ENCODE data around the gene KAT6B. TPM values are rescaled to one million over a fixed set of nuclear protein-coding genes. Genes with fewer than 3 reads are reported as not detected.
"Not testable (repeated sequence)": the region's sequence is repeated elsewhere in the genome, so short reads cannot be mapped to it uniquely, and the experiment has no call there.

Gene KAT6B
- total RNA-seq, 1 donor: 26.3 TPM

DNA sequence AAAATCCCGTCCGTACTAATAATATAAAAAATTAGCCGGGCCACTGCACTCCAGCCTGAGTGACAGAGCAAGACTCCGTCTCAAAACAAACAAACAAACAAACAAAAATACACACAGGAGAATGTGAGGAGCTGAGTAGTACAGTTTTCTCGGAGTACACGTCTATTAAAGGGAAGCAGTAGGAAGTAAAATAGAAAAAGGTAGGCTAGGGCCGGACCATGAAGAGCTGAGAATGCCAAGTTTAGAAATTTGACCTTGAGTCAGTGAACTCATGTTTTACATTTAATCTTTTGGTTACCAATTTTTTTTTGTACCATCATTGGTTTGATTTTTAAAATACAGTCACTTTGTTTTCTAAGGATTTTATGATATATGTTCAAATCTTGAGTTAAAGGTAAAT lies 64.1 kb downstream of the KAT6B start:
- no peak overlapping the region for H3K4me3 ChIP-seq (ENCODE audit: low read depth, low read length)
- TF ChIP-seq, protein P1, sequence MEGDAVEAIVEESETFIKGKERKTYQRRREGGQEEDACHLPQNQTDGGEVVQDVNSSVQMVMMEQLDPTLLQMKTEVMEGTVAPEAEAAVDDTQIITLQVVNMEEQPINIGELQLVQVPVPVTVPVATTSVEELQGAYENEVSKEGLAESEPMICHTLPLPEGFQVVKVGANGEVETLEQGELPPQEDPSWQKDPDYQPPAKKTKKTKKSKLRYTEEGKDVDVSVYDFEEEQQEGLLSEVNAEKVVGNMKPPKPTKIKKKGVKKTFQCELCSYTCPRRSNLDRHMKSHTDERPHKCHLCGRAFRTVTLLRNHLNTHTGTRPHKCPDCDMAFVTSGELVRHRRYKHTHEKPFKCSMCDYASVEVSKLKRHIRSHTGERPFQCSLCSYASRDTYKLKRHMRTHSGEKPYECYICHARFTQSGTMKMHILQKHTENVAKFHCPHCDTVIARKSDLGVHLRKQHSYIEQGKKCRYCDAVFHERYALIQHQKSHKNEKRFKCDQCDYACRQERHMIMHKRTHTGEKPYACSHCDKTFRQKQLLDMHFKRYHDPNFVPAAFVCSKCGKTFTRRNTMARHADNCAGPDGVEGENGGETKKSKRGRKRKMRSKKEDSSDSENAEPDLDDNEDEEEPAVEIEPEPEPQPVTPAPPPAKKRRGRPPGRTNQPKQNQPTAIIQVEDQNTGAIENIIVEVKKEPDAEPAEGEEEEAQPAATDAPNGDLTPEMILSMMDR (IDR thresholded peaks at IDR 0.05; ENCODE audit: insufficient read depth, low read depth, low read length): no peak
- no peak for DNase-seq (ENCODE audit: low read depth)

DNA sequence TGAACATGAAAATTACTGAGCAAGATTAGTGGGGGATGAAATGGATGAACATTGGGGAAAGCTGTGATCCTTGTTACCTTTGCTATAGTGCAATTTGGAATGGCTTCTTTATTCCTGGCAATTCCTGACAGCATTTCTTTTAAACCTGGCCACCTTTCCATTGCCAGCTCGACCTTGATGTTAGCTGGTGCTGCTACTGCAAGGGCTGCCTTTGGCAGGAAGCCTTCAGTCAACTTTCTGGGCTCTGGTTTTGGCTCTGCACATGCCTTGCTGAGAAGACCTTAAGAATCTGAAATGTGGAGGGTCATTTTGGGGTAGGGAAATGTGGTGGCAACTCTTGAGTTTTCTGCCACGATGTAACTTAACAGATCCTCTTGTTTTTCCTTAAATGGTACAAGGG lies 64.7 kb downstream of the KAT6B start:
- TF ChIP-seq, protein P1 (IDR thresholded peaks at IDR 0.05; ENCODE audit: insufficient read depth, low read depth, low read length): no peak
- DNase-seq (ENCODE audit: low read depth): no peak
- no peak overlapping the region for H3K4me3 ChIP-seq (ENCODE audit: low read depth, low read length)

DNA sequence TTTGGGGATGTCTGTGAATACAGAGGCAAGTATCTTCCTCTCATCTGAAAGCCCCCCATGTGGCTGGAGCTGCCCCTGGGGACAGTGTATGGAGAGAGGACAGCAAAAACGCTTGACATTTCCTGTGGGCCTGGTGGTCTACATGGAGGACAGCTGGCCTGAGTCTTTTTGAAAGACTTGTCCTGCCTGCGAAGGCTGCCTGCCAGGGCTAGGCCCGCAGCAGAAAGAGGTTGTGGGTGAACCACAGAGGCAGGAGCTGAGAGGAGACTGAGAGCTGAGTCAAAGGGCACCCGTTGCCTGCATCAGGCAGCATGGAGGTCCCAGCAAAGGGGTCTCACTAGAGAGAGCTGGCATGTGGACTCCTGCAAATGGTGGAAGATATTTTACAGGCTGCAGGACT lies 66.4 kb downstream of the KAT6B start:
- no peak for DNase-seq (ENCODE audit: low read depth)
- no peak overlapping the region for H3K4me3 ChIP-seq (ENCODE audit: low read depth, low read length)
- TF ChIP-seq, protein P1 (IDR thresholded peaks at IDR 0.05; ENCODE audit: insufficient read depth, low read depth, low read length): no peak

DNA sequence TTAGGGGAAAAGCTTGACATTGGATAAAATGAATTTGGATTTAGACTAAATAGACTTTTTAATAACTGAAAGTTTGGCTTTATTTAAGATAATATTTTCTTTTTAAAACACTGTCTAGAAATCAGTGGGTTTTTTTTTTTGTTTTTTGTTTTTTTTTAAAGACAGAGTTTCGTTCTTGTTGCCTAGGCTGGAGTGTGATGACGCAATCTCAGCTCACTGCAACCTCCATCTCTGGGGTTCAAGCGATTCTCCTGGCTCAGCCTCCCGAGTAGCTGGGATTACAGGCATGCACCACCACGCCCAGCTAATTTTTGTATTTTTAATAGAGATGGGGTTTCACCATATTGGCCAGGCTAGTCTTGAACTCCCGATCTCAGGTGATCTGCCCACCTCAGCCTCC lies 66.9 kb downstream of the KAT6B start:
- not testable (repeated sequence) for DNase-seq (ENCODE audit: low read depth); H3K4me3 ChIP-seq (ENCODE audit: low read depth, low read length)

DNA sequence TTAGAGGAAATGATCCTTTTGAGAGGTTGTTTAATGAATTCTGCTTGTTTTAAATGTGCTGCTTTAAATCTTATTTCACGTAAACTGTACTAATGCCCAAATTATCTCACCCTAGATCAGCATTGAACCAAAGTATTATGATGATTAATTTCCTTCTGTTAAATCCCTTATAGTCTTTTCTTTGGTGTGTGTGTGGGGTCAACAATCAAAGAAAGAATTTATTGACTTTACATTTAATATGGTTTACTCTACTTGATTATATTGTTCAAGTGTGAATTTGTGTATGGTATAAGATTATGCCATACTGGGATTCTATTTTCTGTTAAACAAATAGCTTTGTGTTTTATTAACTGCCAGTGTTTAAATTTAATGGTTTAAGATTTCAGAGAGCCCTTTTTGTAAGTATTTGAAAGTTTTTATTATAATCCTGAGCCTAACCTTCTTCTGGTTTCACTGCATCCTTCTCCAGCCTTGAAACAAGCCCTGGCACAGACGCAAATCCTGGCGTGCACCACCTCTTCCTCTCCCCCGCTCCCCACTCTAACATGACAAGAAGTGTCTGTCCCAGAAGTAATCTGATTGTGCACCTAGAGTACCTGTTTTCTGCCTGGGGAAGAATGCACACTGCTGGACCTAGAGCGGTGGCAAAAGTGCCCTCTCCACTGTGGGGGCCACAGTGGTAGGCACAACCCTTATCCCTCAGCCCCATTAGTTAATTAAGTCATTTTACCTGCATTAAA lies 70.6 kb downstream of the KAT6B start:
- DNase-seq (ENCODE audit: low read depth): no peak
- H3K4me3 ChIP-seq (ENCODE audit: low read depth, low read length): no peak overlapping the region
- TF ChIP-seq, protein P1 (IDR thresholded peaks at IDR 0.05; ENCODE audit: insufficient read depth, low read depth, low read length): no peak

DNA sequence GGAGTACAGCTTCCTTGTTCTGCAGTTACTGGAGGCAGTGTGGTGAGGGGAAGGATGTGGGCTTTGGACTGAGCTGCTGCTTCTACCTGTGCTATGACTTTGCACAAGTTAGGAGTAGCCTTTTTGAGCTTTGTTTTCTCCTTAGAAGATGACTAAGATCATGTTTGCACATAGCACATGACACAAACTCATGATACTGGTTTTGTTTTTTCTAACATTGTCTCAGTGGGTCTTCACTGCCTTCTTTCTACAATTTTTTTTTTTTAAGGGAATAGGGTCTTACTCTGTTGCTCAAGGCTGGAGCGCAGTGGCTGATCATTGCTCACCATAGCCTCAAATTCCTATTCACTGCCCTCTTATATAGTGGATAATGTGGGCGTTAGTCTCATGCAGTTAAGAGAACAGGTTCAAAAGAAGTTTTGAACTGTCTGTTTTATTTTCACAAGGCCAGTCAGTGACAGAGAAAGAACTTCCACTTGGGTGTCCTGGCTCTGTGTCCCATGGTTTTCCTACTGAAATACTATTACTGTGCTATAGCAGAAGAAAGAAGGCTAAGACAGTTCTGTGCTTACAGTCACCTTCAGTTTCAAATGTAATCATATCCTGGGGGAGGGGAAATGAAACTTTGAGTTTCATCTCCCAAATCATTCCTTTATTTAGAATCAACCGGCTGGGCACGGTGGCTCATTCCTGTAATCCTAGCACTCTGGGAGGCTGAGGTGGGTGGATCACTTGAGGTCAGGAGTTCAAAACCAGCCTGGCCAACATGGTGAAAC lies 72.0 kb downstream of the KAT6B start:
- DNase-seq (ENCODE audit: low read depth): peak; percentile 46
- TF ChIP-seq, protein P1 (IDR thresholded peaks at IDR 0.05; ENCODE audit: insufficient read depth, low read depth, low read length): no peak
- H3K4me3 ChIP-seq (ENCODE audit: low read depth, low read length): no peak overlapping the region

DNA sequence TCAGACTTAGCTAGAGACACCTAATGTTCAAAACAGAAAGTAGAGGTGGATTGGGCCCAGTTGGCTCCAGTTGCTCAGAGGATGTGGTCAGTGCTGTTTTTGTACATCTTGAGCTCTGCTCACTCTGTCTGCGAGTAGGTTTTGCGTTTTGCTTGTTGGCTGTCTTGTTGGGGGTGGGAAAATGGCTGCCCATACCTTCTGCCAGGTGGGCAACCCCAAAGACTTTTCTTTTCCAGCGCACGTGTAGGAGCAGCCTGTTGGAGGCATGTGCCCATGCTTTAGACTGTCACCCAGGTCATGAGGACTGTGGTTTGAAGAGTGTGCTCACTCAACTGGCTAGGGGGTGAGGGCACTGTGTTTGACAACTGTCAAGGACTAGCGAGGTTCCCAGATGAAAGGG lies 73.9 kb downstream of the KAT6B start:
- DNase-seq (ENCODE audit: low read depth): no peak
- TF ChIP-seq, protein P1 (IDR thresholded peaks at IDR 0.05; ENCODE audit: insufficient read depth, low read depth, low read length): no peak
- no peak overlapping the region for H3K4me3 ChIP-seq (ENCODE audit: low read depth, low read length)
